NT2/D1 (cell line): ENCODE measurements around the gene DEFB131B.

ENCODE experiments used
- YY1 ChIP-seq: IDR thresholded peaks from 2 replicates; pipeline ENCODE4 v1.6.1; 2011; ENCODE audit not compliant: insufficient read length, insufficient read depth
- ZNF274 ChIP-seq: IDR thresholded peaks from 2 replicates; pipeline ENCODE4 v1.6.1; 2011; ENCODE audit warnings: mild to moderate bottlenecking, low read depth, low read length

DNA sequence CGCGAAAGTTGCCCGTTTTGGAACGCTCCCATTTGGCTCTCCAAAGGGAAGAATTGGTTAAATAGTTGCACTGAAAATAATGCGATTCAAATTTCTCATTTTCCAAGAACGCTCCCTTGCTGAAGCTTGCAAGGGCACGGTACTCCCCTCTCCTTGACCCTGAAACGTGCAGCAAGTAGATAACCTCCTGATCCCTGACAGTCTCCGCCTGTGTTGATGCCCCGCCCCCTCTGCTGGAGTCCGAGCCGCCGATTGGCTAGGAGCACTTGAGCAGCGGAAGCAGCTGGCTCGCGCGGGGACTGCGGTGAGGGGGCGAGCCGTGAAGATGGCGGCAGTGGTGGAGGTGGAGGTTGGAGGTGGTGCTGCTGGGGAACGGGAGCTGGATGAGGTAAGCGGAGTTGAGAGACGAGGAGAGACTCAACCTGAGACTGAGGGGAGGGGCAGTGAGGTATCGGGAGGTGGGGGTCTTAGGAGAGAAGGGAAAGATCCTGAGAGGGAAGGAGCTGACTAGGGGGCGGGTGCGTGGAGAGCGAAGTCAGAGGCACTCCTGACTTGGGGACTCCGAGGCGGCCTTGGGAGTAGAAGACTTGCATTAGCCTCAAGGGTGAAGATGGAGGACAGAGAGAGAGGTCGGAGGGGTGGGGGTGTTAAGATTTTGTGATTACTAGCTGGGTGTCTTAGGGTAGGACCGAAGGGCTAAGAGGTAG is 50.6 kb downstream of the DEFB131B start, which contains the start of gene RNF121:
- no peak for TF ChIP-seq ZNF274
- peak; percentile 80 for TF ChIP-seq YY1
